NCI-H226 (cell line): Measurements from ENCODE around the gene E4F1.
"Not testable (repeated sequence)": the region's sequence is repeated elsewhere in the genome, so short reads cannot be mapped to it uniquely, and the experiment has no call there.

Source experiments
- DNase-seq: peaks from one replicate; pipeline ENCODE4 v3.0.0-alpha.2; 2015

E4F1 gene

GRCh38 chr16:2190002-2190658 lies 33.3 kb upstream of the E4F1 start:
- no peak for DNase-seq

- DNase-seq: no peak
These were observed 32.5 kb upstream of the E4F1 start for GRCh38 chr16:2190659-2191445.

DNA sequence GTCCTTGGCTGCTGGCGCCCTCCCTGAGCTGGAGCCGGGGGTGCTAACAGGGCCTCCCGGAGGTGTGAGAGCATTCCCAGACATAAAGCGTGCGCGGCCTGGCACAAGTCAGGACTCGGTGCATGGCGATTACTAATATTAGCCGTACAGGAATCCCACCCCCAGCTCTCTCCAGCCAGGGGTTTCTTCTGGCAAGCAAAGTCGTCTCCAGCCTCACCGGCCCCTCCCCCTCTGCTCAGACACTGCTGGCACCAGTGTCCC lies 32.0 kb upstream of the E4F1 start:
- DNase-seq: no peak

GRCh38 chr16:2194166-2194834 lies 29.1 kb upstream of the E4F1 start:
- DNase-seq: peak; percentile 22

DNA sequence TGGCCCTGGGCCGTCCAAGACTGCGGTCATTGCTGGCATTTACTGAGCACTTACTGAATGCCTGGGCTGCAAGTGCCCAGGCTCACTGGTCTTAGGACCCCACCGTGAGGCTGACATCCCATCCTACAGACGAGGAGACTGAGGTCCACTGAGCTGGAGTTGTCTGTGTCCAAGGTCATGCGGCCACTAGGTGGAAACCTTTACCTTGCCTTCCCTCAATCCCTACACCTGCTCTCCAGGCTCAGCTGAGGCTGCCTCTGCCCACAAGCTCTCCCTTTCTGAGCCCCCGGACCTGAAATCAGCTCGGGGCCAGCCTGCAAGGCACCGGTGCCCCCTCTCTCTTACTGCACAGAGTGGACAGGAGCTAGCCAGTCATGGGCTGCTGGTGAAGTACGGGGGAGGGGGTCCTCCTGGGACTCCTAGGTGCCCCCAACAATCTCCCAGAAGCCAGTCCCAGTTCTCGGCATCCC lies 28.5 kb upstream of the E4F1 start:
- peak; percentile 60 for DNase-seq

GRCh38 chr16:2195322-2196161 lies 27.8 kb upstream of the E4F1 start:
- DNase-seq: no peak

GRCh38 chr16:2196162-2196980 lies 27.0 kb upstream of the E4F1 start, which contains the start of gene CASKIN1:
Gene CASKIN1, minus strand, starts transcription at chr16:2196605. Its CDS starts 173 bp downstream, at chr16:2196432.
- no peak for DNase-seq

GRCh38 chr16:2196981-2197511 lies 26.3 kb upstream of the E4F1 start:
- no peak for DNase-seq

DNA sequence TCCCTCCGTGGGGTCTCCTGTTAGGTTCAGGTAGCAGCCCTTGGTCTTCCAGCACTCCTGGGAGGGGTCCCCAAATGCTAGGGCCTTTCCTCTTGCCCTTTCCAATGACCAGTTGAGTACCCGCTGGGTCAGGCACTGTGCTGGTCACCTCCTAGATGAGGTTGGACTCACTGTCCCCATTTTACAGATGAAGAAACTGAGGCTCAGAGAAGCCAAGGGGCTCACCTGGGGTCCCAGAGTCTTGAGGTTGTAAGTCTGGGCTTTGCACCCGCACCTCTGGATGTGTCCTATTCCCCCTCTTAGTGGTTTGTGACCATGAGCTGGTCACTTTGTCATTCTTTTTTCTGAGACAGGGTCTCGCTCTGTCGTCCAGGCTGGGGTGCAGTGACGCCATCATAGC lies 25.6 kb upstream of the E4F1 start:
- DNase-seq: no peak

DNA sequence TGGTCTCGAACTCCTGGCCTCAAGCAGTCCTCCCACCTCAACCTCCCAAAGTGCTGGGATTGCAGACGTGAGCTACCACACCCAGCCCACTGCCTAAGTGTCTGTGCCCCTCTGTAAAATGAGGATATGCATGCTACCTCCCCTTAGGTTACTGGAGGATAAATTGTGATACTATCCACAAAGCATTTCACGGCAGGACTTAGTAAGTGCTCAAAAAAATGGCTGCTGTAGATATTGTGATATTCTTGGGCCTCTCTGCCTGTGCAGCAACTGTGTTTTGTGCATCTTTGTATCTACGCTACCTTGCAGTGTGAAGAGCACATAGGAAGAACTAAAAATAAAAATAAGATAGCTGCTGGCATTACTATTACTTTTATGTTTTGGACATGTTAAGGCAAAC lies 25.1 kb upstream of the E4F1 start:
- DNase-seq: no peak

DNA sequence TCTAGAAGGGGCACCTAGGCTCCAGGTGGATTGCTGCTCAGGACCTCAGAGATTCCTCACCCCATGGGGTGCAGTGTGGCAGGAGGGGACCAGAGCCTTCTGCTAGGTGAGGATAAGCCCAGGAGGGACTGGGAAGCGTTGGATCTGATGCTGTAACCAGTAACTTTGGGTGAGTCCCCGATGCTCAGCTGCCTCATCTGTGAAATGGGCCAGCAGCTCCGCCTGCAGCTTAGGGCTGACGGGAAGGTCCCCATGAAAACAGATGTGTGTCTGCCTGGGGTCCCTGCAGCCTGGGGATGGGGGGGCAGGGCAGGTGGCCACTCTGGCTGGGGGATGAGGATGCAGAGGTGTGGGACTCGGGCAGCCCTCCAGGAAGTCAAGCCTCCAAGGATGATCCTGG lies 24.3 kb upstream of the E4F1 start:
- no peak for DNase-seq

DNA sequence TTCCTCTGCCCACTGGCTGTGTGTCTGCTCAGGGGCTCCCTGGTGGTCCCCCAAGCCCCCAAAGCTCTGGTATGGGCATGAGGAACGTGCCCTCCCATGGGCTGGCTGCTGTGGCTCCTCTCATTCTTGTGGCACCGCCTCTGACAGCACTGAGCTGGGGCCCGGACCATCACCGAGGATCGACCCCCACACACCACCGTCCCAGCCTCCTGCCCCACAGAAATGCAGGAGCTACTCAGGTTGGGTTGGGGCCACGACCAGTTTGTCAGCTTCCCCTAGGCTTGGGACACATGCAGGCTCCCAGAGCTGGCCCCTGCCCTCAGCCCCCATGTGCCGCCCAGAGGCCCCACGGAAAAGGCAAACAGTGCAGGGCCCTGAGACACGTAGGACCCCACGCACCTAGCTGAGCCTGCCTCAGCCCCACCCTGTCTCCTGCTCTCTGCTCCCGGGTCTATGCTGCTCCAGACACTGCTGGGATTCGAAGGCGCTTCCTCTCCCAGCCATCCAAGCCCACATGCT lies 23.7 kb upstream of the E4F1 start:
- no peak for DNase-seq

GRCh38 chr16:2200313-2200712 lies 23.1 kb upstream of the E4F1 start:
- no peak for DNase-seq

DNA sequence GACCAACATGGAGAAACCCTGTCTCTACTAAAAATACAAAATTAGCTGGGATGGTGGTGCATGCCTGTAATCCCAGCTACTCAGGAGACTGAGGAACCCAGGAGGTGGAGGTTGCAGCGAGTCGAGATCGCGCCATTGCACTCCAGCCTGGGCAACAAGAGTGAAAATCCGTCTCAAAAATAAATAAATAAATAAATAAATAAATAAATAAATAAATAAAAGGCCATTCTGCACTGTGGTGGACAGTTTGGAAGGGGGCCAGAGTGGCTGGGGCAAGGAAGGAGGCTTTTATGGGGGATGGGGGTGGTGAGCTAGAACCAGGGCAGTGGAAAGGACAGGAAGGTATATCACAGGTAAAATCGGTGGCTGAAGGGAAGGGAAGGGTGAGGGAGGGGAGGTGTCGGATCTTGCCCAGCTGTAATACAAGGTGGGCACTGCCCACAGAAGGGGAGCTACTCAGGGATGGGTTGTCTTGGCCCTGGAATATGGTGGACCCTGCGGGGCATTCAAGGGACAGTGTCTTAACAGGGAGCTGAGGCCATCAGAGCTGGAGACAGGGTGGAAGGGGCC lies 20.2 kb upstream of the E4F1 start:
- DNase-seq: not testable (repeated sequence)

GRCh38 chr16:2204416-2205103 lies 18.8 kb upstream of the E4F1 start:
- no peak for DNase-seq

DNA sequence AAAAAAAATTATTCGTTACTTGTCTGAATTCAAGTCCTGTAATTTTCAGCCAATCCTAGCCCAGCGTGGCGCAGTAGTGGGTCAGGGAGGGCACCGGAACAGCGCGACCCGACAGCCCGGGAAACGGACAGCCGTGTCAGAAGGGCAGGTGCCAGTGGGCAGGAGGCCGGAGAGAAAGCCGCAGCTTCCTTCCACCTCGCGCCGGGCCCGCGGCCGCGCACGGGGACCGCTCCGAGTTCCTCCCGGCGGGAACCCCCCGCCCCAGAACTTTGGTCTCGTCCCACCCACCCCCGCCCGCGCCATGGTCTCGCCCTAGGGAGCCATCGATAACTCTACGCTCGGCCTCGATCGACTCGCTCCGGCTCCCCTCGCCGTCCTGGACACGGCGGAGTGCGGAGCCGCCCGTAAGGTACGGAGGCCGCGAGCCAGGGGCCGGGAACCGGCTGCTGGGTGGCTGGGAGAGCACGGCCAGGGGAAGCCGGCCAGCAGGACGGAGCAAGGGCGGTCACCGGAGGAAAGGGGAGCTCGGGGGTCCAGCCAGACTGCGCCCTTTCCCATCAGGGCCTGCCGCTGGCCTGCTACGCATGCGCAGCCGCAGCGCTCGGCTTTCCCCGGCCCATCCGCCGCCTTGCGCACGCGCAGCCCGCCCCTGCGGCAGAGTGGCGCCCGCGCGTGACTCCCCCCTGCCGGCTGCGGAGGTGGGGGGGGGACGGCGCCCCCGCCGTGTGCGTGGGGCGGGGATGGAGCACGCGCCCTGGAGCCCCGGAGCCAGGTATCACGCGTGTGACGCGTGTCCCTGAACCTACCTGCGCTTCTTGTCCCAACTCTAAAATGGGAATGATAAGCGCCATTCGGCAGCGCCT lies 18.1 kb upstream of the E4F1 start, which contains the start of gene MLST8:
Gene MLST8, plus strand, starts transcription at position 351 of the 863 bp plus-strand sequence. CDS start 632 bp downstream, outside the sequence.
- DNase-seq: peak; percentile 61

- no peak for DNase-seq
These were observed 17.5 kb upstream of the E4F1 start for GRCh38 chr16:2205967-2206313.

DNA sequence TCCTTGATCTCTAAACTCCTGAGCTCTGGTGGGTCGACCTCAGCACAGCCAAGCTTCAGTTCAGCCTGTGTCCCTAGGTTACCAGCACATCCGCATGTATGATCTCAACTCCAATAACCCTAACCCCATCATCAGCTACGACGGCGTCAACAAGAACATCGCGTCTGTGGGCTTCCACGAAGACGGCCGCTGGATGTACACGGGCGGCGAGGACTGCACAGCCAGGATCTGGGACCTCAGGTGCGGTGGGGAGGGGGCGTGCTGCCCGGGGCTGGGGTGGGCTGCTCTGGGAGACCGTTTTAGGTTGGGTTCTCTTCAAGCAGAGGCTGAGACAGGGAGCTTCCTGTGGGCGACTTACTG lies 17.0 kb upstream of the E4F1 start:
- DNase-seq: no peak

DNA sequence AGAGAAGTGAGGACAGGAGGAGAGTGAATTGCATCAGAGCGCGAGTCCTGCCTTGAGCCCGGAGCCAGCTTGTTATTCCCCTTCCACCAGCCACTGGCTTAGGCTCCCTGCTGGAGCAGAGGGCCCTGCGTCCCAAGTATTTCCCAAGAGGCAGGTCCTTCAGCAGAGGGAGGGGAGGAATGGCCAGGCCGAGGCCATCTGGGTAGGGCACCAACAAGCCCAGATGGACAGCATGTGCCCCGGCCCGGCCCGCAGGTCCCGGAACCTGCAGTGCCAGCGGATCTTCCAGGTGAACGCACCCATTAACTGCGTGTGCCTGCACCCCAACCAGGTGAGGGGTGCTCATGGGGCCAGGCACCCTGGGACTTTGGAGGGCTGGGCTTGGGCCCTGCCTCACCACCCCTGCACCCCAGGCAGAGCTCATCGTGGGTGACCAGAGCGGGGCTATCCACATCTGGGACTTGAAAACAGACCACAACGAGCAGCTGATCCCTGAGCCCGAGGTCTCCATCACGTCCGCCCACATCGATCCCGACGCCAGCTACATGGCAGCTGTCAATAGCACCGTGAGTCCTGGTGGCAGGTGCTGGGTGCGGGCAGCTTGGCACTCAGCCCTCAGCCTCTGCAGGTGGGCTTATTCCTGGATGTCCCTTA lies 16.5 kb upstream of the E4F1 start:
- DNase-seq: no peak
